T-helper 2 cell treated with Interferon-gamma antibody and Interleukin-4, amounts not matched to agents 100 ng/mL and 5 ng/mL, for 36 hours (primary cell): Measurements from ENCODE around the gene CSTB. TPM values are rescaled to one million over a fixed set of nuclear protein-coding genes. Genes with fewer than 3 reads are reported as not detected.

Source experiments
- intact Hi-C: fragments of 100-400 bp; cut with micrococcal nuclease; formaldehyde crosslinking; loops from one replicate; pipeline ENCODE4 v1.15.1; 2023
- total RNA-seq: library from RNA; stranded (reverse); gene quantifications from 2 replicates; pipeline ENCODE4 v1.2.3, GENCODE V29; 2022

Gene CSTB
- total RNA-seq, 1 donor from 2014 or later: 63.8 TPM

- intact Hi-C loops: loop anchor here (5.0 kb wide), 1 partner anchor 56 kb away; the partner anchor contains the start of gene AGPAT3
These were observed 35.4 kb upstream of the CSTB start for GRCh38 chr21:43811262-43812105.

GRCh38 chr21:43810505-43811261 lies 34.6 kb upstream of the CSTB start:
- intact Hi-C loops: loop anchor here (1.0 to 5.0 kb wide), 3 partner anchors 57 to 165 kb away; partner anchors contain the start of gene AGPAT3

- intact Hi-C loops: loop anchor here (1.0 to 5.0 kb wide), 3 partner anchors 57 to 165 kb away; partner anchors contain the start of gene AGPAT3
These were observed 33.9 kb upstream of the CSTB start for GRCh38 chr21:43809853-43810504.

- intact Hi-C loops: no loop called here
These were observed 33.3 kb upstream of the CSTB start for GRCh38 chr21:43809346-43809799.

- intact Hi-C loops: no loop called here
These were observed 32.7 kb upstream of the CSTB start for GRCh38 chr21:43808832-43809251.

- intact Hi-C loops: no loop called here
These were observed 32.3 kb upstream of the CSTB start for GRCh38 chr21:43808367-43808766.

- intact Hi-C loops: no loop called here
These were observed 30.1 kb upstream of the CSTB start for GRCh38 chr21:43806017-43806710.

GRCh38 chr21:43805275-43805800 lies 29.2 kb upstream of the CSTB start:
- intact Hi-C loops: no loop called here

- intact Hi-C loops: no loop called here
These were observed 27.6 kb upstream of the CSTB start for GRCh38 chr21:43803558-43804300.

- intact Hi-C loops: no loop called here
These were observed 26.7 kb upstream of the CSTB start for GRCh38 chr21:43802713-43803313.

- intact Hi-C loops: no loop called here
These were observed 25.1 kb upstream of the CSTB start for GRCh38 chr21:43801006-43801783.

GRCh38 chr21:43800566-43800965 lies 24.5 kb upstream of the CSTB start:
- intact Hi-C loops: no loop called here

GRCh38 chr21:43800124-43800523 lies 24.0 kb upstream of the CSTB start:
- intact Hi-C loops: no loop called here

- intact Hi-C loops: no loop called here
These were observed 23.3 kb upstream of the CSTB start for GRCh38 chr21:43799301-43799840.

GRCh38 chr21:43797925-43798715 lies 22.0 kb upstream of the CSTB start:
- intact Hi-C loops: no loop called here

- intact Hi-C loops: no loop called here
These were observed 21.3 kb upstream of the CSTB start for GRCh38 chr21:43797415-43797814.

- intact Hi-C loops: no loop called here
These were observed 18.7 kb upstream of the CSTB start for GRCh38 chr21:43794857-43795256.

- intact Hi-C loops: no loop called here
These were observed 18.2 kb upstream of the CSTB start for GRCh38 chr21:43794311-43794710.
